Nephron (organoid): ENCODE measurements around the gene LTF.

Experiments
- H3K27ac Mint-ChIP-seq, 3 experiments: 2 replicates each; pipeline ENCODE4 v1.8.0; 2020; ENCODE audit warnings: mixed read lengths in 3 of 3, mild to moderate bottlenecking in 2 of 3, moderate library complexity in 1 of 3
- H3K27me3 Mint-ChIP-seq: 2 replicates; pipeline ENCODE4 v1.8.0; 2021; ENCODE audit warnings: low read depth, mild to moderate bottlenecking, moderate library complexity, mixed read lengths
- H3K36me3 Mint-ChIP-seq: 2 replicates; pipeline ENCODE4 v1.8.0; 2020; ENCODE audit warnings: low read depth, mixed read lengths
- H3K4me1 Mint-ChIP-seq: 2 replicates; pipeline ENCODE4 v1.8.0; 2020; ENCODE audit warnings: mixed read lengths
- H3K4me3 Mint-ChIP-seq, 3 experiments: 2 replicates each; pipeline ENCODE4 v1.8.0; 2020; ENCODE audit warnings: mild to moderate bottlenecking in 3 of 3, mixed read lengths in 3 of 3, moderate library complexity in 2 of 3
- H3K9me3 Mint-ChIP-seq: 2 replicates; pipeline ENCODE4 v1.8.0; 2020; ENCODE audit warnings: mixed read lengths
- TF ChIP-seq, protein P1 (sequence below), 3 experiments: fragments of 200-600 bp; sonication (generic); IDR thresholded peaks; one replicate each; pipeline ENCODE4 v1.5.0; 2021; ENCODE audit warnings: antibody characterized with exemption in 3 of 3; ENCODE audit not compliant: unreplicated experiment in 3 of 3

The LTF gene

DNA sequence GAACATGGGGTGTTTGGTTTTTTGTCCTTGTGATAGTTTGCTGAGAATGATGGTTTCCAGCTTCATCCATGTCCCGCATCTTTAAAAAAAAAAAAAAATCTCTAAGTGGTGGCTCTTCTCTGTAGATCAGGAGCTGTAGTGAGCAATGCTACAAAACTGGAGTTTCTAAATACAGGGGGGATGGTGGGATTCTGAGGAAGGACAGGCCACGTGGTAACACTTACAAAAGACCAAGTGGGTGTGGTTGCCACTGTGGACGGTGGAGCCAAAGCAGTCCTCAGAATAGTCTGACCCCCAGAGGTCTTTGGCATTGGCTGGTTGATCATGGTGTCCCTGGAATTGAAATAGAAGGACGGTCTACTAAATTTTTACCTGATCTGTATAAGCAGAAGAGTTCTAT lies 50.0 kb downstream of the LTF start:
- Mint-ChIP-seq H3K27me3 (peaks cover 20% of the 10 kb centered on the region), H3K9me3 (no peaks in the 10 kb centered on the region), H3K36me3 (no peaks in the 10 kb centered on the region), H3K4me1 (peaks cover 8% of the 10 kb centered on the region), H3K27ac (no peak overlapping the region), H3K4me3 (no peak overlapping the region)
- TF ChIP-seq, protein P1, sequence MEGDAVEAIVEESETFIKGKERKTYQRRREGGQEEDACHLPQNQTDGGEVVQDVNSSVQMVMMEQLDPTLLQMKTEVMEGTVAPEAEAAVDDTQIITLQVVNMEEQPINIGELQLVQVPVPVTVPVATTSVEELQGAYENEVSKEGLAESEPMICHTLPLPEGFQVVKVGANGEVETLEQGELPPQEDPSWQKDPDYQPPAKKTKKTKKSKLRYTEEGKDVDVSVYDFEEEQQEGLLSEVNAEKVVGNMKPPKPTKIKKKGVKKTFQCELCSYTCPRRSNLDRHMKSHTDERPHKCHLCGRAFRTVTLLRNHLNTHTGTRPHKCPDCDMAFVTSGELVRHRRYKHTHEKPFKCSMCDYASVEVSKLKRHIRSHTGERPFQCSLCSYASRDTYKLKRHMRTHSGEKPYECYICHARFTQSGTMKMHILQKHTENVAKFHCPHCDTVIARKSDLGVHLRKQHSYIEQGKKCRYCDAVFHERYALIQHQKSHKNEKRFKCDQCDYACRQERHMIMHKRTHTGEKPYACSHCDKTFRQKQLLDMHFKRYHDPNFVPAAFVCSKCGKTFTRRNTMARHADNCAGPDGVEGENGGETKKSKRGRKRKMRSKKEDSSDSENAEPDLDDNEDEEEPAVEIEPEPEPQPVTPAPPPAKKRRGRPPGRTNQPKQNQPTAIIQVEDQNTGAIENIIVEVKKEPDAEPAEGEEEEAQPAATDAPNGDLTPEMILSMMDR (IDR thresholded peaks at IDR 0.05; ENCODE audit: unreplicated experiment in 3 of 3) = no peak

DNA sequence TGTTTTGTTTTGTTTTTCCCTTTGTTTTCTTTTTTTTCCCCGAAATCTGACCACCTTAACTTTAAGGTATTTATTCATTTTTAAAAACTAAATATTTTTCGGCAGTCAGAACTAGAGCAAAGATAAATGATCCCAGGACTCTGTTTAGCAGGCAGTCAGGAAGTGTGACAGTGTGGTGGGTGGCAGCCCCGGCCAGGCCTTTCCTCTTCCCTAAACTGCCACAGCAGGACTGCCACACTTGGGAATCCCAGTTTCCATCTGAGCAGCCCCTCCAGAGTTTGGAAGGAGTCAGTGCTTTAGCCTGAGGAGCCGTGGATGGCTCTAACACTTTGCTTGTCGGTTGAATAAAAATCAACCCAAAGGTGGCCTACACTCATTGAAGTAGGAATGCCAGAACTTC lies 50.8 kb downstream of the LTF start:
- TF ChIP-seq, protein P1 (IDR thresholded peaks at IDR 0.05; ENCODE audit: unreplicated experiment in 3 of 3) = no peak
- no peaks in the 10 kb centered on the region for H3K36me3 Mint-ChIP-seq
- H3K4me1 Mint-ChIP-seq = peaks cover 8% of the 10 kb centered on the region
- no peaks in the 10 kb centered on the region for H3K9me3 Mint-ChIP-seq
- H3K4me3 Mint-ChIP-seq = no peak overlapping the region
- H3K27me3 Mint-ChIP-seq = peaks cover 23% of the 10 kb centered on the region
- no peak overlapping the region for H3K27ac Mint-ChIP-seq

GRCh38 chr3:46412786-46413298 lies 51.9 kb downstream of the LTF start:
- TF ChIP-seq, protein P1 (IDR thresholded peaks at IDR 0.05; ENCODE audit: unreplicated experiment in 3 of 3) = no peak
- Mint-ChIP-seq H3K36me3 (no peaks in the 10 kb centered on the region), H3K9me3 (no peaks in the 10 kb centered on the region), H3K27me3 (peaks cover 30% of the 10 kb centered on the region), H3K27ac (no peak overlapping the region), H3K4me1 (peaks cover 14% of the 10 kb centered on the region), H3K4me3 (no peak overlapping the region)

DNA sequence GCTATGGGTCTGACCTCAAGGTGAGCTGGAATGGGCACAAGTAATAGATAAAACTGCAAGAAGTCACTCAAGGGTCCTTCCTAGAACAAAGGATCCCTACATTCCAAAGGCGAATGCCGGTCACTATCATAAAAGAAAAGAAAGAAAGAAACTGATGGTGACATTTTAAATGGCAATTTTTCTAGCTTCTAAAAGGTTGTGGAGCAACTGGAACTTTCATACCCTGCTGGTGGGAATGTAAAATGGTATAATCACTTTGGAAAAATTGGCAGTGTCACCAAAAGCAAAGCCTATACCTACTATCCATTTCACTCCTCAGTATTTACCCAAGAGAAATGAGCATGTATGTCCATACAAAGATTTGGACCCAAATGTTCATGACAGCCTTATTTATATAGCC lies 53.4 kb downstream of the LTF start:
- H3K9me3 Mint-ChIP-seq = no peaks in the 10 kb centered on the region
- H3K4me3 Mint-ChIP-seq = no peak overlapping the region
- no peak overlapping the region for H3K27ac Mint-ChIP-seq
- TF ChIP-seq, protein P1 (IDR thresholded peaks at IDR 0.05; ENCODE audit: unreplicated experiment in 3 of 3) = no peak
- no peaks in the 10 kb centered on the region for H3K36me3 Mint-ChIP-seq
- peaks cover 28% of the 10 kb centered on the region for H3K4me1 Mint-ChIP-seq
- H3K27me3 Mint-ChIP-seq = peaks cover 44% of the 10 kb centered on the region

DNA sequence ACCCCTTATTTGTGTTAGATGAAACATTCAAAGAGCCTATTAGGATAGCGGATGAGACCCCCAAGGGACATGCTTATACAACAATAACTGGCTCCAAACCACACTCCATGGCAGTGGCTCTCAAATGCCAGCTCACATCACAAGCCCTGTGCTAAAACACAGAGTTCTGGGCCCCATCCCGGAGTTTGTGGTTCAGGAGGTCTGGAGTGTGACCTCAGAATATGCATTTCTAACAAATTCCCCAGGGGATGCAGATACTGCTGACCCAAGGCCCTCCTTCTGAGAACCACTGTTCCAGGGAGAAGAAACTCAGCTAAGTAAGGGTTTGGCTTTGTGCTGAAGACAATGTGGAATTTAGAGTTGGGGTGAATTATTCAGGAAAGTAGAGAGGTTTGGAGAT lies 54.0 kb downstream of the LTF start:
- Mint-ChIP-seq H3K4me1 (peaks cover 22% of the 10 kb centered on the region), H3K27ac (no peak overlapping the region), H3K36me3 (no peaks in the 10 kb centered on the region), H3K9me3 (no peaks in the 10 kb centered on the region), H3K27me3 (peaks cover 41% of the 10 kb centered on the region), H3K4me3 (no peak overlapping the region)
- TF ChIP-seq, protein P1 (IDR thresholded peaks at IDR 0.05; ENCODE audit: unreplicated experiment in 3 of 3) = no peak

- Mint-ChIP-seq H3K27ac (no peak overlapping the region), H3K4me1 (peaks cover 28% of the 10 kb centered on the region), H3K9me3 (no peaks in the 10 kb centered on the region), H3K36me3 (no peaks in the 10 kb centered on the region), H3K4me3 (no peak overlapping the region), H3K27me3 (peaks cover 47% of the 10 kb centered on the region)
- TF ChIP-seq, protein P1 (IDR thresholded peaks at IDR 0.05; ENCODE audit: unreplicated experiment in 3 of 3) = no peak
These were observed 54.8 kb downstream of the LTF start for GRCh38 chr3:46409739-46410489.
